ENCODE data around the gene FLNA. TPM values are rescaled to one million over a fixed set of nuclear protein-coding genes. Genes with fewer than 3 reads are reported as not detected.

The FLNA gene
- total RNA-seq, 1 experiment from 2014 or later: 1,374 TPM

GRCh38 chrX:154378059-154378798 lies 3.8 kb upstream of the FLNA start:
- peak; percentile 39 for DNase-seq (ENCODE audit: low read depth)

- DNase-seq (ENCODE audit: low read depth): no peak
These were observed 2.3 kb upstream of the FLNA start for GRCh38 chrX:154376774-154377173.

GRCh38 chrX:154375156-154375504 lies 696 bp upstream of the FLNA start:
- no peak for DNase-seq (ENCODE audit: low read depth)

GRCh38 chrX:154373340-154374306 lies 811 bp downstream of the FLNA start:
- peak; percentile 77 for DNase-seq (ENCODE audit: low read depth)

- DNase-seq (ENCODE audit: low read depth): no peak
These were observed 1.8 kb downstream of the FLNA start for GRCh38 chrX:154372612-154373022.

GRCh38 chrX:154371789-154372300 lies 2.6 kb downstream of the FLNA start:
- no peak for DNase-seq (ENCODE audit: low read depth)

GRCh38 chrX:154371017-154371788 lies 3.2 kb downstream of the FLNA start:
- DNase-seq (ENCODE audit: low read depth): peak; percentile 92

GRCh38 chrX:154370300-154371016 lies 4.0 kb downstream of the FLNA start:
- no peak for DNase-seq (ENCODE audit: low read depth)

- peak; percentile 94 for DNase-seq (ENCODE audit: low read depth)
These were observed 4.8 kb downstream of the FLNA start for GRCh38 chrX:154369449-154370299.

GRCh38 chrX:154368630-154369448 lies 5.6 kb downstream of the FLNA start:
- peak; percentile 96 for DNase-seq (ENCODE audit: low read depth)

- DNase-seq (ENCODE audit: low read depth): no peak
These were observed 6.7 kb downstream of the FLNA start for GRCh38 chrX:154367474-154368308.

- DNase-seq (ENCODE audit: low read depth): peak; percentile 90
These were observed 7.8 kb downstream of the FLNA start for GRCh38 chrX:154366666-154367055.

GRCh38 chrX:154365997-154366665 lies 8.3 kb downstream of the FLNA start:
- DNase-seq (ENCODE audit: low read depth): no peak

GRCh38 chrX:154365052-154365600 lies 9.3 kb downstream of the FLNA start:
- no peak for DNase-seq (ENCODE audit: low read depth)

- DNase-seq (ENCODE audit: low read depth): no peak
These were observed 10.6 kb downstream of the FLNA start for GRCh38 chrX:154363706-154364439.

GRCh38 chrX:154362085-154362742 lies 12.2 kb downstream of the FLNA start:
- no peak for DNase-seq (ENCODE audit: low read depth)

Measured in LHCN-M2 (cell line).